Measurements from ENCODE around the gene MSI2. TPM values are rescaled to one million over a fixed set of nuclear protein-coding genes. Genes with fewer than 3 reads are reported as not detected.

MSI2 gene
- total RNA-seq, 3 donors from 2014 or later: 13.4 to 89.1 (median 71.1) TPM

DNA sequence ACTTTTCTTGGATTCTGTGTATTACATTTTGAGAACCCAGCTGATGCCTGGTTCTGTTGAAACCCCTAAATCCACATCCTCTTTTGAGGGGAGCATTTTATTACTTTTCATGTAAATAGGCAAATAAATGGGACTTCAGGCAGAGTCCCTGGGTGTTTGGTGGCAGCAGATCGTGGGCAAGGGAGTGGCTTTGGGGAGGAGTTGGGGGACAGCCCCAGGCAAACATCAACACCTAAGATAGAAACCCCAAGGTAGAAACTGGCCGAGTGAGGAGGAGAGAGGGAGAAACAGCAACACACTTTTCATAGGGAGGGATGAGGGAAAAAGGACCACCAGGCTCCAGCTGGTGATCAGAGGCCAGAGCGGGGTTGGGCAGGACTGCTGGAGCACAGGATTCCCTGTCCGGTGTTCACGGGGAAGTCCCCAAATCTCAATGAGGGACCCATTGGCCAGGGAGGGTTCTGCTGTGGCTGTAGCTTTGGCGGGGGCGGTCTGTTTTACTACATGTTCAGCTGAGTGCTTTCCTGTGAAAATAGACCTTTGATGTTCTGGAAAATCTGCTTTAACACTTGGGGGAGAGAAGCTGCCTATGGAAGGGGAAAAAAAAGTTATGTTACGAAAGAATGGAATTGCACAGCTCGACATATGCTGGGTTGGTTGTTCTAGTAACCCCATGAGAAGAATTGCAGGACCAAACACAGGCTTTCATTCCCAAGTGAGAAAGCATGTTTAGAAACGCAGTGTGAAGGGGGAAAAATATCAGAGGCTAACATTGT lies 46.6 kb downstream of the MSI2 start:
- no peak for DNase-seq (ENCODE audit: low spot score in 2 of 2)
- no peaks in the 10 kb centered on the region for H3K27me3 ChIP-seq
- no peaks in the 10 kb centered on the region for H3K4me1 ChIP-seq
- TF ChIP-seq POLR2AphosphoS5 (IDR thresholded peaks at IDR 0.05): no peak
- no peak for TF ChIP-seq POLR2A (IDR thresholded peaks at IDR 0.05)
- intact Hi-C loops (cut with DNase I; ENCODE audit: low total_unique reads): loop anchor here (5.0 kb wide), 1 partner anchor 1354 kb away; no protein-coding TSS in a partner anchor
- H3K9me3 ChIP-seq: no peaks in the 10 kb centered on the region
- H3K27ac ChIP-seq: no peak overlapping the region
- no peak overlapping the region for H3K4me3 ChIP-seq
- no peaks in the 10 kb centered on the region for H3K36me3 ChIP-seq

DNA sequence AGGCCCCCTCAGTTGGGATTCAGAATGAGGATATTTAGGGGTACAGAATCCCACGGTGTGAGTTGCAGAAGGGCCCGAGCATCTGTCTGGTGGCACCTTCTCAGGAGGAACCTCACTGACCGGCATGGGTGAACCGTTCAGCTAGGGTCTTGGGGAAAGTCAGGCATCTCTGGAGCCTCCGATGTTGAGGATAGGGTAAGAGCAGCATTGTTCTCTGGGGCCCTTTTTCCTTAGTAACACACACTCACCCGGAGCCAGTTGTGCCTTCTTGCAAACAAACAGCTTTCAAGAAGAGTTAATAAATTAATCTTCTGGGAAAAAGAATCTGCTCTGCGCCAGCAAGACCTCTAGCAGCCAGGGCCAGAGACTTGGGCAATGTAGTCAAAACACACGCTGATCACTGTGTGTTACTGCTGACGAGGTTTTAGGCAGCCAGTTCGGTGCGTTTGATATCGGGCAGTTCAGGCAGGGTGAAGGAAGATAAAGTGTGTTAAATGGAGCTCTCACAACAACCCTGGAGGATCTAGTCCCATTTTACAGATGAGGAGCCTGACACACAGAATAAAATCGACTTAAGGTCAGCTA lies 48.9 kb downstream of the MSI2 start:
- no peaks in the 10 kb centered on the region for H3K27me3 ChIP-seq
- TF ChIP-seq POLR2AphosphoS5 (IDR thresholded peaks at IDR 0.05) (no peak), POLR2A (IDR thresholded peaks at IDR 0.05) (no peak)
- TF ChIP-seq, protein P1, sequence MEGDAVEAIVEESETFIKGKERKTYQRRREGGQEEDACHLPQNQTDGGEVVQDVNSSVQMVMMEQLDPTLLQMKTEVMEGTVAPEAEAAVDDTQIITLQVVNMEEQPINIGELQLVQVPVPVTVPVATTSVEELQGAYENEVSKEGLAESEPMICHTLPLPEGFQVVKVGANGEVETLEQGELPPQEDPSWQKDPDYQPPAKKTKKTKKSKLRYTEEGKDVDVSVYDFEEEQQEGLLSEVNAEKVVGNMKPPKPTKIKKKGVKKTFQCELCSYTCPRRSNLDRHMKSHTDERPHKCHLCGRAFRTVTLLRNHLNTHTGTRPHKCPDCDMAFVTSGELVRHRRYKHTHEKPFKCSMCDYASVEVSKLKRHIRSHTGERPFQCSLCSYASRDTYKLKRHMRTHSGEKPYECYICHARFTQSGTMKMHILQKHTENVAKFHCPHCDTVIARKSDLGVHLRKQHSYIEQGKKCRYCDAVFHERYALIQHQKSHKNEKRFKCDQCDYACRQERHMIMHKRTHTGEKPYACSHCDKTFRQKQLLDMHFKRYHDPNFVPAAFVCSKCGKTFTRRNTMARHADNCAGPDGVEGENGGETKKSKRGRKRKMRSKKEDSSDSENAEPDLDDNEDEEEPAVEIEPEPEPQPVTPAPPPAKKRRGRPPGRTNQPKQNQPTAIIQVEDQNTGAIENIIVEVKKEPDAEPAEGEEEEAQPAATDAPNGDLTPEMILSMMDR (IDR thresholded peaks at IDR 0.05): no peak
- DNase-seq (ENCODE audit: low spot score in 2 of 2): no peak
- peaks cover 0 to 6% of the 10 kb centered on the region in 2 donors for H3K4me1 ChIP-seq
- H3K36me3 ChIP-seq: no peaks in the 10 kb centered on the region
- H3K4me3 ChIP-seq: no peak overlapping the region
- intact Hi-C loops (cut with DNase I; ENCODE audit: low total_unique reads): no loop called here
- no peak overlapping the region for H3K27ac ChIP-seq
- H3K9me3 ChIP-seq: no peaks in the 10 kb centered on the region

DNA sequence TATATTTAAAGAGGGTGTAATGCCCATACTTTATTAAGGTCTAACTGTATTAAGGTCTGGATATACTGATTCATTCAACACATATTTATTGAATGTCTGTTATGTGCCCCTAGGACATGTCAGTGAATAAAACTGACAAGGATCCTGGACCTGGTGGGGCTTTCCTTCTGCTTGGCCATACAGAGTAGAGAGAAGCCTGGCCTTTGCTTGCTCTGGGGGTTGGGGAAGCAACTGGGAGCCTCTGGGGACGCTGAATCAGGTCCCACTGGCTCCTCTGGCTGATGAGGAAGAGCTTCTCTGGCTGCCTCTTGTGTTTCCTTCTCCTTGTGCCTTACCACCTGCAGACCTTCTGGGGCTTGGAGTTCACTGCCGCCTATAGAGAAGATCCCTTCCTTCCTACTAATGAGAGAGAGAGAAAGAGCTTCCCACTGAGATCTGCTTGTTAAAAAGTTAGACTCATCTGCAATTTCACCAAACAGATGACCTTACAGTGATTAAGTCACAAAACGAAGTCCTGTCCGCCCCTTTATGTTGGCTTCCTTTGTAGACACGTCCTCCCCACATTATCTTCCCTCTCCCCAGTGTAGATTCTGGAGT lies 49.7 kb downstream of the MSI2 start:
- no peak for DNase-seq (ENCODE audit: low spot score in 2 of 2)
- Histone ChIP-seq H3K4me3 (no peak overlapping the region), H3K36me3 (no peaks in the 10 kb centered on the region), H3K27ac (no peak overlapping the region), H3K9me3 (no peaks in the 10 kb centered on the region), H3K4me1 (peaks cover 0 to 6% of the 10 kb centered on the region in 2 donors), H3K27me3 (no peaks in the 10 kb centered on the region)
- no peak for TF ChIP-seq POLR2AphosphoS5 (IDR thresholded peaks at IDR 0.05)
- no peak for TF ChIP-seq POLR2A (IDR thresholded peaks at IDR 0.05)
- TF ChIP-seq, protein P1 (IDR thresholded peaks at IDR 0.05): no peak
- intact Hi-C loops (cut with DNase I; ENCODE audit: low total_unique reads): no loop called here

DNA sequence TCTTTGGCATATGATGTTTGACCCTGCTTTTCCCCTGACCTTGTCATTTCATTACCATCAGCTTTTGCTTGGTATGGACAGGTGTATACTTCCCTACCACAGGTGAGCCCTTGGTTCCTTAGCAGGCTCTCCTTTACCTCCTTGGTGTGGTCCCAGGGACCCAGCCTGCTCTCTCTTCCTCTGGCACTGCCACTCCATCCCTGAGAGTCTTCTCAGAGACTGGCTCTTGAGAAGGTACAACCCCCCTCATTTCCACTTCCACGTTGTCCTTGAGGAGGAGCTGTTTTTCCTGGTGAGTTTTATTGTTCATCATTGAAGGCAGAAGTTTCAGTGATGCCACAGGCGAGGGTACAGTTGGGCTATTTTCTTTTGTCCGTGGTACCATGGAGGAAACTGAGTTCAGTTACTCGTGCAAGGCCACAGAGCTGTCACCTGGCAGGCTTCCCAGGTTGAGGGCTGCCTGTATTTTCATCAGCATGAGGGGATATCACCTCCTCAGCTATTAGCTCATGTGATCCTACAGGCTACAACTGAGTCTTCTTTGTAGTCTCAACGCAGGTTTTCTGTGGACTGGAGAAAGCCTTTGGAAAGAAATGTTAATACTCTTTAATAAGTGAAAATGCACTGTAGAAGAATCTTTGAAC lies 52.3 kb downstream of the MSI2 start:
- no peak for TF ChIP-seq POLR2A (IDR thresholded peaks at IDR 0.05)
- TF ChIP-seq, protein P1 (IDR thresholded peaks at IDR 0.05): no peak
- TF ChIP-seq POLR2AphosphoS5 (IDR thresholded peaks at IDR 0.05): no peak
- no peak overlapping the region for H3K4me3 ChIP-seq
- H3K27me3 ChIP-seq: no peaks in the 10 kb centered on the region
- no peaks in the 10 kb centered on the region for H3K9me3 ChIP-seq
- no peaks in the 10 kb centered on the region for H3K36me3 ChIP-seq
- intact Hi-C loops (cut with DNase I; ENCODE audit: low total_unique reads): no loop called here
- DNase-seq (ENCODE audit: low spot score in 2 of 2): no peak
- peaks cover 0 to 6% of the 10 kb centered on the region in 2 donors for H3K4me1 ChIP-seq
- no peak overlapping the region for H3K27ac ChIP-seq

DNA sequence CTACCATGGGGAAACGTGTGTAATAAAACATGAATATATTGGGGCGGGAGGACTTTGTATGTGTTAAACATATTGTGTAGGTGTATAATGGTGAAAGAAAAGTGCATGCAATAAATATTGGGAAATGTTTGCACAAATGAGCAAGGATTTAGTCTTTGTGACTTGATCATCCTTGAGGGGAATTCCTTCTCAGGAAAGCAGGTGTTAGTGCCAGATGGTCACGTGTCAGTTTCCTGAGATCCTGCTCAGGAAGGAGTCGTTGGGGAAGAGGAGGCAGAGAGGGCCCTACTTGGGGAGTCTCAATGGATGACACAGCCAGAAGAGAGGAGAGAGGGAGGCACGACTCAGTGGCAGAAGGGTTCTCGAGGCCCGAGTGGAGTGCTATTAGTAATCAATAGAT lies 53.2 kb downstream of the MSI2 start:
- Histone ChIP-seq H3K27me3 (no peaks in the 10 kb centered on the region), H3K27ac (peak overlapping the region; percentile 7 to 70), H3K36me3 (no peaks in the 10 kb centered on the region), H3K4me3 (no peak overlapping the region), H3K4me1 (peaks cover 0 to 6% of the 10 kb centered on the region in 2 donors), H3K9me3 (no peaks in the 10 kb centered on the region)
- DNase-seq (ENCODE audit: low spot score in 2 of 2): peak in 1 of 2 donors; percentile 35
- TF ChIP-seq POLR2A (IDR thresholded peaks at IDR 0.05) (no peak), POLR2AphosphoS5 (IDR thresholded peaks at IDR 0.05) (no peak)
- intact Hi-C loops (cut with DNase I; ENCODE audit: low total_unique reads): no loop called here
